Central memory CD8-positive, alpha-beta T cell (primary cell): ENCODE measurements around the gene ATG4C.
"Not testable (repeated sequence)": the region's sequence is repeated elsewhere in the genome, so short reads cannot be mapped to it uniquely, and the experiment has no call there.

Source experiments
- ATAC-seq: fragments of 150-1000 bp; cut with Tn5 transposase; replicated peaks from 2 replicates; pipeline ENCODE4 v1.10.0; 2022; ENCODE audit warnings: mild to moderate bottlenecking, moderate FRiP score, moderate number of reproducible peaks; ENCODE audit not compliant: poor library complexity, severe bottlenecking; ENCODE audit errors: extremely low read depth
- DNase-seq, 2 donors: peaks; one replicate each; pipeline ENCODE4 v3.0.0; 2021; ENCODE audit warnings: low spot score in 2 of 2
- H3K27ac Mint-ChIP-seq: one replicate; pipeline ENCODE4 v1.8.0; 2022; ENCODE audit warnings: low read depth, mild to moderate bottlenecking, moderate library complexity, mixed read lengths
- H3K27me3 Mint-ChIP-seq: one replicate; pipeline ENCODE4 v1.8.0; 2022; ENCODE audit warnings: mixed read lengths
- H3K36me3 Mint-ChIP-seq: one replicate; pipeline ENCODE4 v1.8.0; 2022; ENCODE audit warnings: mild to moderate bottlenecking, moderate library complexity, mixed read lengths; ENCODE audit not compliant: insufficient read depth
- H3K4me1 Mint-ChIP-seq: one replicate; pipeline ENCODE4 v1.8.0; 2022; ENCODE audit warnings: mixed read lengths
- H3K4me3 Mint-ChIP-seq: one replicate; pipeline ENCODE4 v1.8.0; 2022; ENCODE audit warnings: mild to moderate bottlenecking, moderate library complexity, mixed read lengths
- H3K9me3 Mint-ChIP-seq: one replicate; pipeline ENCODE4 v1.8.0; 2022; ENCODE audit warnings: mixed read lengths

The ATG4C gene

GRCh38 chr1:62760021-62760782, 23.7 kb upstream of the ATG4C start:
- H3K27ac Mint-ChIP-seq, H3K36me3 Mint-ChIP-seq, H3K4me3 Mint-ChIP-seq, H3K9me3 Mint-ChIP-seq, DNase-seq, ATAC-seq, H3K4me1 Mint-ChIP-seq: not testable (repeated sequence)
- H3K27me3 Mint-ChIP-seq: peaks cover 28% of the 10 kb centered on the region

- not testable (repeated sequence) for H3K4me1 Mint-ChIP-seq, H3K36me3 Mint-ChIP-seq, H3K27ac Mint-ChIP-seq, ATAC-seq, DNase-seq, H3K9me3 Mint-ChIP-seq, H3K4me3 Mint-ChIP-seq
- H3K27me3 Mint-ChIP-seq: peaks cover 27% of the 10 kb centered on the region
These were observed 22.6 kb upstream of the ATG4C start for GRCh38 chr1:62761223-62761870.

GRCh38 chr1:62762027-62762426, 21.9 kb upstream of the ATG4C start:
- not testable (repeated sequence) for H3K4me1 Mint-ChIP-seq, ATAC-seq, H3K9me3 Mint-ChIP-seq, DNase-seq, H3K4me3 Mint-ChIP-seq, H3K27ac Mint-ChIP-seq, H3K36me3 Mint-ChIP-seq
- peaks cover 20% of the 10 kb centered on the region for H3K27me3 Mint-ChIP-seq

- Mint-ChIP-seq H3K36me3 (no peaks in the 10 kb centered on the region), H3K9me3 (no peaks in the 10 kb centered on the region), H3K4me3 (no peak overlapping the region), H3K27ac (no peak overlapping the region), H3K4me1 (no peaks in the 10 kb centered on the region), H3K27me3 (peaks cover 30% of the 10 kb centered on the region)
- ATAC-seq (no peak), DNase-seq (no peak)
These were observed 18.0 kb upstream of the ATG4C start for GRCh38 chr1:62765981-62766380.

- Mint-ChIP-seq H3K27me3 (peaks cover 35% of the 10 kb centered on the region), H3K9me3 (peaks cover 13% of the 10 kb centered on the region)
- not testable (repeated sequence) for H3K27ac Mint-ChIP-seq, ATAC-seq, H3K4me3 Mint-ChIP-seq, H3K36me3 Mint-ChIP-seq, DNase-seq, H3K4me1 Mint-ChIP-seq
These were observed 15.4 kb upstream of the ATG4C start for GRCh38 chr1:62768551-62768950.

- no peak overlapping the region for H3K4me3 Mint-ChIP-seq
- DNase-seq: no peak
These were observed 11.2 kb upstream of the ATG4C start for GRCh38 chr1:62772607-62773295.

GRCh38 chr1:62774006-62774405, 9.9 kb upstream of the ATG4C start:
- ATAC-seq (no peak), DNase-seq (no peak)
- H3K9me3 Mint-ChIP-seq: peaks cover 22% of the 10 kb centered on the region
- H3K4me1 Mint-ChIP-seq: no peaks in the 10 kb centered on the region
- H3K27me3 Mint-ChIP-seq: peaks cover 53% of the 10 kb centered on the region
- peaks cover 2% of the 10 kb centered on the region for H3K36me3 Mint-ChIP-seq
- H3K4me3 Mint-ChIP-seq: no peak overlapping the region
- H3K27ac Mint-ChIP-seq: no peak overlapping the region

More at GRCh38 chr1:62772607-62773295, 11.2 kb upstream of the ATG4C start:
- no peak overlapping the region for H3K27ac Mint-ChIP-seq
- ATAC-seq: no peak
- H3K9me3 Mint-ChIP-seq: peaks cover 22% of the 10 kb centered on the region
- H3K4me1 Mint-ChIP-seq: no peaks in the 10 kb centered on the region
- H3K36me3 Mint-ChIP-seq: peaks cover 2% of the 10 kb centered on the region
- peaks cover 44% of the 10 kb centered on the region for H3K27me3 Mint-ChIP-seq

- no peak overlapping the region for H3K27ac Mint-ChIP-seq
- peaks cover 2% of the 10 kb centered on the region for H3K36me3 Mint-ChIP-seq
- no peak for DNase-seq
- no peak for ATAC-seq
- peaks cover 22% of the 10 kb centered on the region for H3K9me3 Mint-ChIP-seq
- no peak overlapping the region for H3K4me3 Mint-ChIP-seq
- no peaks in the 10 kb centered on the region for H3K4me1 Mint-ChIP-seq
- peaks cover 57% of the 10 kb centered on the region for H3K27me3 Mint-ChIP-seq
These were observed 8.8 kb upstream of the ATG4C start for GRCh38 chr1:62774971-62775595.

GRCh38 chr1:62778208-62778607, 5.7 kb upstream of the ATG4C start:
- H3K9me3 Mint-ChIP-seq: peaks cover 12% of the 10 kb centered on the region
- no peak overlapping the region for H3K4me3 Mint-ChIP-seq
- no peak overlapping the region for H3K27ac Mint-ChIP-seq
- DNase-seq: no peak
- H3K36me3 Mint-ChIP-seq: peaks cover 1% of the 10 kb centered on the region
- H3K27me3 Mint-ChIP-seq: peaks cover 42% of the 10 kb centered on the region
- H3K4me1 Mint-ChIP-seq: no peaks in the 10 kb centered on the region
- ATAC-seq: no peak

GRCh38 chr1:62781841-62782543, 1.9 kb upstream of the ATG4C start:
- H3K36me3 Mint-ChIP-seq: no peaks in the 10 kb centered on the region
- peaks cover 26% of the 10 kb centered on the region for H3K27me3 Mint-ChIP-seq
- no peak overlapping the region for H3K4me3 Mint-ChIP-seq
- peaks cover 4% of the 10 kb centered on the region for H3K4me1 Mint-ChIP-seq
- ATAC-seq (no peak), DNase-seq (no peak)
- no peaks in the 10 kb centered on the region for H3K9me3 Mint-ChIP-seq
- no peak overlapping the region for H3K27ac Mint-ChIP-seq

GRCh38 chr1:62782544-62783212, 1.3 kb upstream of the ATG4C start:
- H3K27me3 Mint-ChIP-seq: peaks cover 19% of the 10 kb centered on the region
- DNase-seq, H3K27ac Mint-ChIP-seq: not testable (repeated sequence)

More at GRCh38 chr1:62782544-62783212, 1.3 kb upstream of the ATG4C start:
- not testable (repeated sequence) for H3K4me3 Mint-ChIP-seq, H3K9me3 Mint-ChIP-seq, H3K4me1 Mint-ChIP-seq, H3K36me3 Mint-ChIP-seq, ATAC-seq
